SK-N-SH (cell line): ENCODE measurements around the gene INF2.

Experiments
- CTCF ChIP-seq: fragments of 200-600 bp; sonication (generic); IDR thresholded peaks from 2 replicates; pipeline ENCODE4 v1.6.1; 2017; ENCODE audit warnings: antibody characterized with exemption, mild to moderate bottlenecking, moderate library complexity
- MXI1 ChIP-seq: IDR thresholded peaks from 2 replicates; pipeline ENCODE4 v1.6.1; 2012; ENCODE audit warnings: mild to moderate bottlenecking, low read depth, low read length, improper control_type of control experiment
- RAD21 ChIP-seq: IDR thresholded peaks from 2 replicates; pipeline ENCODE4 v1.6.1; 2012; ENCODE audit warnings: mild to moderate bottlenecking, low read length
- RFX5 ChIP-seq: IDR thresholded peaks from 2 replicates; pipeline ENCODE4 v1.6.1; 2012; ENCODE audit warnings: mild to moderate bottlenecking, improper control_type of control experiment, low read length
- USF1 ChIP-seq: IDR thresholded peaks from 2 replicates; pipeline ENCODE4 v1.4.0; 2012; ENCODE audit warnings: low read depth, borderline replicate concordance
- YY1 ChIP-seq: IDR thresholded peaks from 2 replicates; pipeline ENCODE4 v1.4.0; 2012; ENCODE audit warnings: low read depth, mild to moderate bottlenecking

GRCh38 chr14:104746934-104747481, 57.6 kb downstream of the INF2 start:
- TF ChIP-seq MXI1: no peak
- TF ChIP-seq YY1: no peak
- TF ChIP-seq USF1: no peak
- TF ChIP-seq RAD21: no peak
- TF ChIP-seq RFX5: no peak
- no peak for TF ChIP-seq CTCF
